A673 (cell line): ENCODE data around the gene INPP5E.

Experiments used
- EZH2 ChIP-seq: fragments of 200-600 bp; sonication (generic); IDR thresholded peaks from 2 replicates; pipeline ENCODE4 v1.6.1; 2017; ENCODE audit warnings: borderline replicate concordance, low read depth, mild to moderate bottlenecking, mixed read lengths, antibody characterized with exemption, low read length; ENCODE audit not compliant: poor library complexity, severe bottlenecking
- TF ChIP-seq, protein P1 (sequence below): fragments of 300-800, 200-600 bp; sonication (generic); conservative IDR thresholded peaks from 2 replicates; pipeline ENCODE4 v1.5.1; 2017; ENCODE audit warnings: low read depth, mild to moderate bottlenecking, antibody characterized with exemption, low read length, moderate library complexity, mixed read lengths

DNA sequence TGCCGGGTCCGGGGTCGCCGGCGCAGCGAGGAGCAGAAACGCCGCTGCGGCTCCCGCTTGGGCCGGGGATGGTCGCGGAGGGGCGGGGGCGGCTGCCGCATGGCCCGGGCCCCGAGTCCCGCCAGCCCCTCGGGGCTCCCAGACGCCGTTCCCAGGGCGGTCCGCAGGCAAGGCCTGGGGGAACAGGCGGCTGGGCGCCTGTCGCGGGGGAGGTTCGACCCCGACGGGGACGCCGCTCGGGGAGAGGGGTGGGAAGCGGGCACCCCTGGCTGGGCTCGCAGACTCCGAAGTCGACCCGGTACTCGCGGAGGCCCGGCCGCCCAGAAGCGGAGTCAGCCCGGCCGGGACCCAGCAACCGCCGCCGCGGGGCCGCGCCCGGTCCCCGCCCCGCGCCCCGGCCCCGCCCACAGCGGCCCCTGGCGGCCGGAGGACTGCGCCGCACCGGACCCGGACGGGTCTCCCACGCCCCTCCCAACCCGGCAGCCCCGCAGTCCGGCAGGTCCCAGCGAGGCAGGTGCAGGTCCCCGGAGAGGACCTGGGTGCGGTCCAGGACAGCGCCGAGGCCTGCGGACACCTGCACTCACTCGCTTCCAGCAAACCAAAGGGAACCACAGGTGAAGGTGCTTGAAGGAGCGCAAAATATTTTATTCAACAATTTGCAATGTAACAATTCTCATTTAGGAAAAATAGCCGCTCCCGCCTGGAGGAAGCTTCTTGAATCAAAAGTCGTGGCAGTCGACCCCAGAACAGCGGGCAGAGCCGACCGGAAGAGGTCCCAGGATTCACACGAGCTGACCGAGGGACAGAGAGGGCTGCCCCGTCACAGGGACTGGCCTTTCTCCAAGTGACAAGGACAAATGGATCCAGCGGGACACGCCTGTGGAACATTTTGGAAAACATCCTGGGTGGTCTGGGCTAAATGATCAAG lies at the start of gene INPP5E:
- TF ChIP-seq, protein P1, sequence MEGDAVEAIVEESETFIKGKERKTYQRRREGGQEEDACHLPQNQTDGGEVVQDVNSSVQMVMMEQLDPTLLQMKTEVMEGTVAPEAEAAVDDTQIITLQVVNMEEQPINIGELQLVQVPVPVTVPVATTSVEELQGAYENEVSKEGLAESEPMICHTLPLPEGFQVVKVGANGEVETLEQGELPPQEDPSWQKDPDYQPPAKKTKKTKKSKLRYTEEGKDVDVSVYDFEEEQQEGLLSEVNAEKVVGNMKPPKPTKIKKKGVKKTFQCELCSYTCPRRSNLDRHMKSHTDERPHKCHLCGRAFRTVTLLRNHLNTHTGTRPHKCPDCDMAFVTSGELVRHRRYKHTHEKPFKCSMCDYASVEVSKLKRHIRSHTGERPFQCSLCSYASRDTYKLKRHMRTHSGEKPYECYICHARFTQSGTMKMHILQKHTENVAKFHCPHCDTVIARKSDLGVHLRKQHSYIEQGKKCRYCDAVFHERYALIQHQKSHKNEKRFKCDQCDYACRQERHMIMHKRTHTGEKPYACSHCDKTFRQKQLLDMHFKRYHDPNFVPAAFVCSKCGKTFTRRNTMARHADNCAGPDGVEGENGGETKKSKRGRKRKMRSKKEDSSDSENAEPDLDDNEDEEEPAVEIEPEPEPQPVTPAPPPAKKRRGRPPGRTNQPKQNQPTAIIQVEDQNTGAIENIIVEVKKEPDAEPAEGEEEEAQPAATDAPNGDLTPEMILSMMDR: peak; percentile 53
- no peak for TF ChIP-seq EZH2
